GM12872 (cell line): ENCODE measurements around the gene ZBTB6.

Experiments used
- TF ChIP-seq, protein P1 (sequence below): IDR thresholded peaks from 3 replicates; pipeline ENCODE4 v1.5.1; 2011; ENCODE audit warnings: low read depth, mild to moderate bottlenecking, low read length, moderate library complexity; ENCODE audit not compliant: insufficient read depth

ZBTB6 gene

DNA sequence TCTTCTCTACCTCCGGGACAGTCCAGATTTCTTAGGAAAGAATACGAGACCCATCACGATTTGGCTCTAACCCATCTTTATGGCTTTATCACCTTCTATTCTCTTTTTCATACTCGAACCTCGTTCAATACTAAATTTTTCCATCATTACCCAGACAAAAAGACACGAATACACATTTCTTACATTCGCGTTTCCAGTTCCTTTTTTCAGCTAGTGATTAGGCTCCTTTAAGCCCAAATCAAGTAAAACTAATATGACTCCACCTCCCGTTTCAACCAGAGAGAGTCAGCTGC, 506 bp downstream of the ZBTB6 start:
- TF ChIP-seq, protein P1, sequence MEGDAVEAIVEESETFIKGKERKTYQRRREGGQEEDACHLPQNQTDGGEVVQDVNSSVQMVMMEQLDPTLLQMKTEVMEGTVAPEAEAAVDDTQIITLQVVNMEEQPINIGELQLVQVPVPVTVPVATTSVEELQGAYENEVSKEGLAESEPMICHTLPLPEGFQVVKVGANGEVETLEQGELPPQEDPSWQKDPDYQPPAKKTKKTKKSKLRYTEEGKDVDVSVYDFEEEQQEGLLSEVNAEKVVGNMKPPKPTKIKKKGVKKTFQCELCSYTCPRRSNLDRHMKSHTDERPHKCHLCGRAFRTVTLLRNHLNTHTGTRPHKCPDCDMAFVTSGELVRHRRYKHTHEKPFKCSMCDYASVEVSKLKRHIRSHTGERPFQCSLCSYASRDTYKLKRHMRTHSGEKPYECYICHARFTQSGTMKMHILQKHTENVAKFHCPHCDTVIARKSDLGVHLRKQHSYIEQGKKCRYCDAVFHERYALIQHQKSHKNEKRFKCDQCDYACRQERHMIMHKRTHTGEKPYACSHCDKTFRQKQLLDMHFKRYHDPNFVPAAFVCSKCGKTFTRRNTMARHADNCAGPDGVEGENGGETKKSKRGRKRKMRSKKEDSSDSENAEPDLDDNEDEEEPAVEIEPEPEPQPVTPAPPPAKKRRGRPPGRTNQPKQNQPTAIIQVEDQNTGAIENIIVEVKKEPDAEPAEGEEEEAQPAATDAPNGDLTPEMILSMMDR = no peak

DNA sequence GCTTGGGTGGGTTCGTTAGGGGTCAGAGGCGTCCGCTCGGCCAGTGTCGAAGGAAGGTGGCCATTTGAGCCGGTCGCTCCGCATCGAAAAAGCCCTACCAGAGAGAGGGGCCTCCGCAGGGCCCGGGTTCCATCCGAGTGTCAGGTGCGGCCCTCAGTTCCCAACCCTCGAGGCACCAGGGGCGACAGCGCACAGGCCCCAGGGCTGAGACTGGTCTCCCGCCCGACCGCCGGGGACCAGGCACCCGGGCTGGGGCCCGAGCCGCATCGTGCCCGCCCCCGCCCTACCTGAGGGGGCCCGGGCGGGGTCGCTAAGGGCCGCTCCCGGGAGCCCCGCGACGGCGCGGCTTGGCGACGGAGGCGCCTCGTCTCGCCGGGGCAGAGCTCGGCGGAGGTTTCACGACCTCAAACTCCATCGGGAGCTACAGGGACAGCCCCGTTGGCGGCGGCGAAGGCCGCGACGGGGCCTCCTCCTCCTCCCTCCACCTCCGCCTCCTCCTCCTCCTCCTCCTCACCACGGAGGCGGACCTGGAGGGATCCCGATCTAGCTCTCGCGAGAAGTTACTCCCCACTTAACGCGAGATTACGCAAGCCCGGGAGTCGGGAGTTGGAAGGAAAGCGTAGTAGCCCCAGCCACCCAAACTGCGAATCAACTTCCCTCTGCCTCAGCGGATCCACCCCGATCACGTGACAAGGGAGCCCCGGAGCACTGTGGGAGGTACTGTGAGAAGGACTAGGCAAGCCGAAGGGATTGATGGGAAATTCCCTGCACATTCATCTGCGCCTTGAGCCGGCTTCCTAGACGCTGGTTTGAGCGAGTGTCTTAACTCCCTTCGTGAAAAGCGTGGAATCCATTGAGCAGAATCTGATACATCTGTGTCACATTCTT, 8.1 kb downstream of the ZBTB6 start, which contains the start of gene RC3H2:
Gene RC3H2 (minus strand): TSS at position 537 of the 888 bp plus-strand sequence. CDS start 7,850 bp downstream, outside the sequence.
- TF ChIP-seq, protein P1 = no peak

DNA sequence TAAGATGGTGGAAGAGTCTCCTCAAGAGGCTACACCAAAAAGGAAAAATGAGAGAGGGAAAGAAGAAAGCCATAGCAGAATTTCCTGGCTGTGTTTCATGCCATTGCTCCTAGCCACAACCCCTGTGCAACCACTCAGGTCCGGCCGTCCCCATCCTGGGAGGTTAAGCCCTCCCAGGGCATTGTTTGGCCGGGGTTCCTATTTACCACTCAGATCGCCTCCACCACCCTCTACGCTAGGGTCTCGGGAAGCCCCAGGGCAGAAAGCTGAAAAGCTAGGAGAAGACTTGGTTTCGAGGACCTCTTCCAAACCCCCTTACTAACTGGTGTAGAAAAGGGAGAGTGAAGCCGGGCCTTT, 8.7 kb downstream of the ZBTB6 start:
- TF ChIP-seq, protein P1 = no peak

DNA sequence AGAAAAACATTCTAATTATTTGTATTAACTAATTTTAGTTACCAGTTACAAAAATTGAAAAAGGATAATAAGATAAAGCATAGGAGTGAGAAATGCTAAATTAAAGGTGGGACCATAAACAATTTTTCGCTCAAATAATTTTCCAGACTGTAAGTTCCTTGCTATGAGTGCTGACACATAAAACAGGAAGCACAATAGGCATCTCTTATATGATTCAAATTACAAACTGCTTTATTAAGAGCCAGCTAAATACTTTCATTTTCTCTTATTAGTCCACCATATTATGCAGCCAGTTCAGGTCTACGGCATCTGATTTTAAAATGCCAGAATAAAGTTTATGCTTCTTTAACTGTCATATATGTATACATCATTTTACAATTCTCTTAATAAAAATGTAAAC, 12.3 kb downstream of the ZBTB6 start:
- TF ChIP-seq, protein P1 = no peak

DNA sequence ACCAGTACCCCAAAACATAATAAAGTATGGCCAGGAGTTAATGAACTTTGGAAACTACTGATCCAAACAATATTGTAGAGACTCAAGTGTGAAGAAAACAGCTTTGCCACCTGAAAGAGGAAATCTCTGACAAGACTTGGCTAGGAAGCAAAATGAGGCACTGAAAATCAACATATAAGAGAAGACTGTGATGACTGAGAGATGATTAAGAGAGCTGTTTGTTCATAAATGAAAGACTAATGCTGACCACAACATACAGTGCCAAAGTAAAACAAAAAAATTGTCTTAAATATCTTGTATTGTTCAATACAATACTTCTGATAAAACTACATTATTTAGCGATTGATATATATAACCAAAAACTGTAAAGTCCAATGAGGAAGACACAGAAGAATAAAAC, 15.2 kb downstream of the ZBTB6 start:
- TF ChIP-seq, protein P1 = no peak

DNA sequence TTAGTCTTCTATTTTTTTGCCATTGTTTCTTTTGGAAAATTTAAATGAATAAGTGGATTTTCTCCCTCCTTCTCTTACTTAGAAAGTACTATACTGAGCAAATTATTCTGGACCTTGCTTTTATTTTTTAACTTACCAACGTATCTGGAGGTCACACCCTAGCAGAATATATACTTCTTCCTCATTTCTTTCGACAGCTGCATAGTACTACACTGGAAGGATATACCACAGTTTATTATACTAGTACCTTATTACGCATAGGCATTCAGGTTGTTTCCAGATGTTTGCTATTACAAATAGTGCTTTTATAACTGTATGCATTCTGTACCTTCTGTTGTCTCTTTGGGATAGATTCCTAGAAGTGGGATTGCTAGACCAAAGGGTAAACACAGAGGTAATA, 24.6 kb downstream of the ZBTB6 start:
- TF ChIP-seq, protein P1 = no peak

DNA sequence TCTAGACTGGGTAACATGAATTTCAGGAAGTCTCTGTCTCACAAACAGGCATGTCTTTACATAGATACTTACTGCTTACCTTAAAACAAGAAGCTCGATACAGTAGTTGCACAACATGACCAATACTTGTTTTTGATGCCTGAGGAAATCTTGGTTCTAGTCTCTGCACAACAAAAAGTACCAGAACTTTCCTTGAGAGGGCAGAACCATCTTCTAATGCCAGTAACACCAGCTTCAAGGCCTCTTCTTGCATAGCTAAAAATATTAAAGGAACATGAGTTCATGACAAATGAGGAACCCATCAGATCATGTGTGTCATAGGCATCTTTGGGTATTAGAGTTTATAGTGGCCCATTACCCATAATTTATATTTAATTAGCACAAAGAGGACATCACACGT, 30.0 kb downstream of the ZBTB6 start:
- TF ChIP-seq, protein P1 = no peak
